Naive thymus-derived CD4-positive, alpha-beta T cell (primary cell): ENCODE measurements around the gene TATDN2. TPM values are rescaled to one million over a fixed set of nuclear protein-coding genes. Genes with fewer than 3 reads are reported as not detected.

Source experiments
- ATAC-seq: fragments of 150-1000 bp; cut with Tn5 transposase; 2 replicates; pipeline ENCODE4 v1.10.0; 2021; ENCODE audit warnings: mild to moderate bottlenecking, moderate library complexity
- CTCF ChIA-PET: fragments of 350-600 bp; sonication (Branson Sonifier 250); formaldehyde crosslinking; loops from one replicate; lab custom pipeline; 2021; ENCODE audit warnings: antibody characterized with exemption; lab: Charles Lee
- POLR2A ChIA-PET: fragments of 350-600 bp; sonication (Branson Sonifier 250); formaldehyde crosslinking; loops from one replicate; lab custom pipeline; 2021; ENCODE audit warnings: antibody characterized with exemption, inconsistent platforms; lab: Charles Lee
- DNase-seq, 9 donors: peaks; one replicate each; pipeline versions ENCODE4 v3.0.0 to v3.0.0-alpha.2; 2020 to 2022; ENCODE audit warnings: mixed read lengths in 1 of 9
- H3K27ac ChIP-seq: one replicate; pipeline ENCODE4 v1.7.0; 2013; ENCODE audit warnings: mild to moderate bottlenecking, low read depth, low read length, moderate library complexity
- H3K27me3 ChIP-seq, 2 donors: one replicate each; pipeline ENCODE4 v1.7.0; 2013; ENCODE audit warnings: low read length in 2 of 2, mild to moderate bottlenecking in 2 of 2, moderate library complexity in 2 of 2; ENCODE audit not compliant: control insufficient read depth in 2 of 2, insufficient read depth in 2 of 2
- H3K36me3 ChIP-seq, 3 experiments: 1 replicate in 2 of 3; 2 replicates in 1 of 3; pipeline ENCODE4 v1.7.0; 2013; ENCODE audit warnings: low read length in 3 of 3, mild to moderate bottlenecking in 3 of 3, moderate library complexity in 1 of 3; ENCODE audit not compliant: insufficient read depth in 3 of 3, control insufficient read depth in 2 of 3
- H3K4me1 ChIP-seq, 2 donors: one replicate each; pipeline ENCODE4 v1.7.0; 2013; ENCODE audit warnings: low read length in 2 of 2, mild to moderate bottlenecking in 2 of 2, moderate library complexity in 1 of 2; ENCODE audit not compliant: control insufficient read depth in 2 of 2, insufficient read depth in 2 of 2
- H3K4me3 ChIP-seq: 2 replicates; pipeline ENCODE4 v1.7.0; 2013; ENCODE audit warnings: mild to moderate bottlenecking, low read length
- H3K9me3 ChIP-seq, 3 experiments: 1 replicate in 2 of 3; 2 replicates in 1 of 3; pipeline ENCODE4 v1.7.0; 2013; ENCODE audit warnings: low read length in 3 of 3; ENCODE audit not compliant: control insufficient read depth in 2 of 3
- H3K27ac Mint-ChIP-seq, 9 donors: one replicate each; pipeline ENCODE4 v1.8.0; 2020 to 2022; ENCODE audit warnings: mixed read lengths in 9 of 9, mild to moderate bottlenecking in 8 of 9, moderate library complexity in 5 of 9, inconsistent platforms in 2 of 9
- H3K27me3 Mint-ChIP-seq, 5 donors: one replicate each; pipeline ENCODE4 v1.8.0; 2021 to 2022; ENCODE audit warnings: mixed read lengths in 5 of 5, mild to moderate bottlenecking in 1 of 5
- H3K36me3 Mint-ChIP-seq, 5 donors: one replicate each; pipeline ENCODE4 v1.8.0; 2020 to 2022; ENCODE audit warnings: mixed read lengths in 5 of 5, mild to moderate bottlenecking in 3 of 5, inconsistent platforms in 1 of 5
- H3K4me1 Mint-ChIP-seq, 7 donors: one replicate each; pipeline ENCODE4 v1.8.0; 2020 to 2022; ENCODE audit warnings: mixed read lengths in 7 of 7, mild to moderate bottlenecking in 3 of 7, inconsistent platforms in 1 of 7
- H3K4me3 Mint-ChIP-seq, 10 donors: one replicate each; pipeline ENCODE4 v1.8.0; 2020 to 2022; ENCODE audit warnings: mild to moderate bottlenecking in 10 of 10, mixed read lengths in 10 of 10, moderate library complexity in 6 of 10, inconsistent platforms in 2 of 10
- H3K9me3 Mint-ChIP-seq, 11 donors: one replicate each; pipeline ENCODE4 v1.8.0; 2020 to 2022; ENCODE audit warnings: mixed read lengths in 11 of 11, mild to moderate bottlenecking in 4 of 11, inconsistent platforms in 1 of 11, moderate library complexity in 1 of 11
- intact Hi-C, 2 donors: fragments of 100-400 bp; cut with micrococcal nuclease; formaldehyde crosslinking; loops; one replicate each; pipeline ENCODE4 v1.15.1; 2023
- polyA plus RNA-seq, 2 donors: library from polyadenylated mRNA; unstranded; fragments of 300-500 nt; fragmentation: Illumina TruSeq; gene quantifications; one replicate each; pipeline ENCODE4 v1.2.3, GENCODE V29; 2021
- total RNA-seq, 6 experiments: library from RNA in 5 of 6; stranded (reverse) in 5 of 6; gene quantifications; 1 replicate in 5 of 6; 2 replicates in 1 of 6; pipeline ENCODE4 v1.2.3 and lab custom pipeline; 2021 to 2026

TATDN2 gene
- total and polyA plus RNA-seq, 7 experiments from 2014 or later, result 12.9 to 88.8 (median 68.7) TPM

DNA sequence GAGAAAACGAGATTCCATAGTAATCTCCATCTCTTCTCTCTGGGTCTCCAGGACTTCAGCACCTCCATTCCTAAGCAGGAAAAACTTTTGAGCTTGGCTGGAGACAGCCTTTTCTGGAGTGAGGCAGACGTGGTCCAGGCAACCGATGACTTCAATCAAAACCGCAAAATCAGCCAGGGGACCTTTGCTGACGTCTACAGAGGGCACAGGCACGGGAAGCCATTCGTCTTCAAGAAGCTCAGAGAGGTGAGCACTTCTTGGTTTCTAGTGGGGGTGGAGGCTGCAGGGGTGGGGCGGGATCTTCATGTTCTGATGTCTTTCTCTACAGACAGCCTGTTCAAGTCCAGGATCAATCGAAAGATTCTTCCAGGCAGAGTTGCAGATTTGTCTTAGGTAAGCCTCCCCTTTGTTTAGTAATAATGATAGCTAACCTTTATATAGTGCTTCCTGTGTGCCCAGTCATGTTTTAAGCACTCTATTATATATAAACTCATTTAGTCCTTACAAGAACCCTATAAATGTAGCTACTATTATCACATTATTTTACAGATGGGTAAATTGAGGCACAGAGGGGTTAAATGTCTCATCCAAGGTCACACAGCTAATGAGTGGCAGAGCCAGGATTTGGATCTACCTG lies 35.0 kb upstream of the TATDN2 start:
- Histone ChIP-seq H3K27ac (no peak overlapping the region), H3K4me1 (no peaks in the 10 kb centered on the region), H3K36me3 (peaks cover 0 to 16% (median 0%) of the 10 kb centered on the region in 3 experiments), H3K4me3 (no peak overlapping the region), H3K27me3 (no peaks in the 10 kb centered on the region), H3K9me3 (no peaks in the 10 kb centered on the region)
- Mint-ChIP-seq H3K9me3 (peaks cover 0 to 7% (median 0%) of the 10 kb centered on the region in 11 donors), H3K4me1 (peaks cover 0 to 6% (median 0%) of the 10 kb centered on the region in 7 donors), H3K36me3 (peaks cover 6 to 38% (median 31%) of the 10 kb centered on the region in 5 donors), H3K27me3 (no peaks in the 10 kb centered on the region), H3K4me3 (no peak overlapping the region), H3K27ac (peak overlapping the region in 1 of 9 donors; percentile 62)
- ChIA-PET CTCF (interaction anchor here (1.1 to 1.3 kb wide), 3 partner anchors 19 to 20 kb away, joined by 3 read pairs; no protein-coding TSS in a partner anchor), POLR2A (interaction anchor here (0.6 to 1.8 kb wide), 5 partner anchors 10 to 73 kb away, joined by 3 to 6 read pairs (median 4); no protein-coding TSS in a partner anchor)
- ATAC-seq, result no peak
- DNase-seq, result no peak
- intact Hi-C loops, result no loop called here

DNA sequence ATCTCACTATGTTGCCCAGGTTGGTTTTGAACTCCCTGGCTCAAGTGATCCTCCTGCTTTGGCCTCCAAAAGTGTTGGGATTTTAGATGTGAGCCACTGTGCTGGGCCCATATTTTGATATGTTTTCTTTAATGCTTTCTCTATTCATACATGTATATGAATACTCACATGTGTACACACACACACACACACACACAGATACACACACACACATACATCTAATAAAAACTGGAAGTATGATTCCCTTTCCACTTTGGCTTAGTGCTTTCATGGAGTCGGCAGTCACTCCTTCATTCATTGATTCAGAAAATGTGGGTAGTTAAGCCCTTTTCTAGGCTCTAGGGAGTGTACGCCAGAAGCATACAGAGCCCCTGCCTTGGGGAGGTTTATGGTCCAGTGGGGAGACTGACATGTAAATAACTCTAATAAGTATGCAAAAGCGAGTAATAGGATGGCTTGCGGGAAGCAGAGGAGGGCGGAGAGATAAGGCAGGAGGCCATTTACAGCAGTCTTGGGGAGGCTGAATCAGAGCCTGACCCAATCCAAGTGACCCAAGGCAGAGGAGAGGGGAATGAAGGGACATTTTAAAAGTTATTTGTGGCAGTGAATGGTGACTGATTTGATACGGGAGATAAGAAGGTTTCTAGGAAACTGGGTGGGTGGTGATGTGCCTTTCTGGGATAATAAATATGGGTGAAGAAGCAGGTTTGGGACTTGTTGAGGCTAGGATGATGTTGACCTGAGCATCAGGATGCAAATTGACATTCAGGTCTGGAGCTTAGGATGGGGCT lies 32.5 kb upstream of the TATDN2 start:
- peak overlapping the region in 4 of 9 donors; percentile 7 to 70 (median 18) for H3K27ac Mint-ChIP-seq
- peaks cover 6 to 46% (median 31%) of the 10 kb centered on the region in 5 donors for H3K36me3 Mint-ChIP-seq
- intact Hi-C loops, result no loop called here
- DNase-seq (no peak), ATAC-seq (no peak)
- POLR2A ChIA-PET, result no interaction called here
- no peaks in the 10 kb centered on the region for H3K27me3 Mint-ChIP-seq
- CTCF ChIA-PET, result no interaction called here
- peaks cover 0 to 20% (median 0%) of the 10 kb centered on the region in 3 experiments for H3K36me3 ChIP-seq
- peaks cover 0 to 7% (median 0%) of the 10 kb centered on the region in 11 donors for H3K9me3 Mint-ChIP-seq
- no peaks in the 10 kb centered on the region for H3K27me3 ChIP-seq
- no peaks in the 10 kb centered on the region for H3K9me3 ChIP-seq
- no peak overlapping the region for H3K4me3 ChIP-seq
- peaks cover 0 to 2% of the 10 kb centered on the region in 2 donors for H3K4me1 ChIP-seq
- H3K27ac ChIP-seq, result no peak overlapping the region
- H3K4me1 Mint-ChIP-seq, result peaks cover 4 to 19% (median 8%) of the 10 kb centered on the region in 7 donors
- no peak overlapping the region for H3K4me3 Mint-ChIP-seq

DNA sequence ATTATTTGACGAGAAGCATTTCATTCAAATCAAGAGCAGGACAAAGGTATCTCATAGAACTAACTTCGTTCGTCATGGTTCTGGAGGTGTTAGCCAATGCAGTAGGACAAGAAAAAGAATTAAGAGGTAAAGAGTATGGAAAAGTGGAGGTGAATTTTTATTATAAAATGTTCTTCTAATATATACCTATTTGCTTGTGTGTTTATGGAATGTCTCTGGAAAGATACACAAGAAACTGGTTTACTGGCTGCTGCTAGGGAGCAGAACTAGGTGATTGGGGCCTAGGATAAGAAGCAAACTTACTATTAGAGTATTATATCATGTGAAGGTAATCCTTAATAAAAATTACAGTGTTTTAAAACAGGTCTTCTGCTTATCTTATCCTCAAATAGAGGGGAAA lies 30.9 kb upstream of the TATDN2 start:
- CTCF ChIA-PET, result no interaction called here

DNA sequence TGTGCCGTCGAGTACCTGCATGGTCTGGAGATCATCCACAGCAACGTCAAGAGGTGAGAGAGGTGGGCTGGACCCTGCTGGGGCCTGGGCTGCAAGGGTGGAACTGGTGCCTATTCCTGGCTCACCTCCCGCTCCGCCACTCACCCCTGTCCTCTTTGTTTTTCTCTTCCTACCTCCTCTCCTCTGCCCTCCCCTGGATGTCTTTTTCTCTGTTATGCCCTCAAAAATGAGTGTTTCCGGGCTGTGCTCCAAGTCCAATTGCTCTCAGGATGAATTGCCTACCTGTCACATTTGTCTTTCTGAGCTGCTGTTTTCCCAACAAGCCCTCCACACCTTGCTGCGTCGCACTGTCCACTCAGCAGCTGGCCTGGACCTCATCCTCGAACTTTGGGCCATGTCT lies 28.5 kb upstream of the TATDN2 start:
- Histone ChIP-seq H3K36me3 (peaks cover 0 to 21% (median 0%) of the 10 kb centered on the region in 3 experiments), H3K4me1 (peaks cover 10 to 12% of the 10 kb centered on the region in 2 donors), H3K4me3 (no peak overlapping the region), H3K9me3 (no peaks in the 10 kb centered on the region), H3K27ac (no peak overlapping the region), H3K27me3 (no peaks in the 10 kb centered on the region)
- Mint-ChIP-seq H3K9me3 (peaks cover 0 to 7% (median 0%) of the 10 kb centered on the region in 11 donors), H3K4me3 (no peak overlapping the region), H3K27me3 (no peaks in the 10 kb centered on the region), H3K4me1 (peaks cover 21 to 47% (median 29%) of the 10 kb centered on the region in 7 donors), H3K36me3 (peaks cover 6 to 54% (median 26%) of the 10 kb centered on the region in 5 donors), H3K27ac (peak overlapping the region in 6 of 9 donors; percentile 7 to 78 (median 27))
- POLR2A ChIA-PET, result interaction anchor here (1.3 to 1.4 kb wide), 3 partner anchors 21 to 25 kb away, joined by 4 to 5 read pairs (median 5); no protein-coding TSS in a partner anchor
- intact Hi-C loops, result no loop called here
- ATAC-seq, result no peak
- CTCF ChIA-PET, result interaction anchor here (1.0 to 1.1 kb wide), 2 partner anchors 25 to 74 kb away, joined by 3 to 4 read pairs; no protein-coding TSS in a partner anchor
- DNase-seq, result no peak

More for the DNA sequence above, 30.9 kb upstream of the TATDN2 start:
- Histone ChIP-seq H3K4me1 (peaks cover 0 to 4% of the 10 kb centered on the region in 2 donors), H3K27me3 (no peaks in the 10 kb centered on the region), H3K36me3 (peaks cover 0 to 23% (median 0%) of the 10 kb centered on the region in 3 experiments), H3K9me3 (no peaks in the 10 kb centered on the region), H3K27ac (no peak overlapping the region), H3K4me3 (no peak overlapping the region)
- Mint-ChIP-seq H3K36me3 (peaks cover 6 to 51% (median 28%) of the 10 kb centered on the region in 5 donors), H3K4me3 (no peak overlapping the region), H3K4me1 (peaks cover 6 to 30% (median 12%) of the 10 kb centered on the region in 7 donors), H3K9me3 (peaks cover 0 to 7% (median 0%) of the 10 kb centered on the region in 11 donors), H3K27ac (no peak overlapping the region), H3K27me3 (no peaks in the 10 kb centered on the region)
- ATAC-seq, result no peak
- no peak for DNase-seq
- POLR2A ChIA-PET, result no interaction called here
- intact Hi-C loops, result no loop called here

DNA sequence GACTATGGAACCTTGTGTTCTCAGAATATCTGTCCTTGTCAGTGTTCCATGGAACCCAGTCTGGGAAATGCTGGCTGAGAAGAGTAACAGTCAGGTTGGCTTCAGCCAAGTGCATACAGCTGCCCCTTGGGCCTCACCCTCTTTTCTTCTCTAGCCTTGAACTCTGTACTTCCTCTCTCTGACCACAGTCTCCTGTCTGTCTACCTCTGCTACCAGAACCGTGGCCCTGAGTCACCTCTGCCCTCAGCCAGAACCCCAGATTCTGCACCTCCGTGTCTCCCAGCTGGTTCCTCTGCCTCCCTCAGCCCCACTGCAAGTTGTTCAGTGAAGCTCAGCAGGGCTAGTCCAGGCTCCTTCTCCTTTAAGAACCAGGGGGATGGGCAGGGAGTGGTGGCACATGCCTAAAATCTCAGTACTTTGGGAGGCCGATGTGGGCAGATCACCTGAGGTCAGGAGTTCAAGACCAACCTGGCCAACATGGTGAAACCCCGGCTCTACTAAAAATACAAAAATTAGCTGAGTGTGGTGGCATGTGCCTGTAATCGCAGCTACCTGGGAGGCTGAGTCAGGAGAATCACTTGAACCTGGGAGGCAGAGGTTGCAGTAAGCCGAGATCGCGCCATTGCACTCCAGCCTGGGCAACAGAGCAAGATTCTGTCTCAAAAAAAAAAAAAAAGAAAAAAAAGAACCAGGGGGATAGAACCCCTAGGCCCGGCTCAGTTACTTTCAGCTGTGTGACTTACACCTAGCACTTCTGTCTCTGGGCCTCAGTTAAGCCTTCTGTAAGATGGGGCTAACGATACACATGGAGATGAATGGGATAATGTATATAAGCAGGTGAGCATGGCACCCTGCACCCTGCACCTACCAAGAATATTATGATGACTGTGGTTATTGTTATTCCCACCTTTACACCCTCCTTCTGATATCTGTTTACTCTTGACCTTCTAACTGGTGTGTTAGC lies 24.3 kb upstream of the TATDN2 start:
- Mint-ChIP-seq H3K4me3 (peak overlapping the region in 1 of 10 donors; percentile 85), H3K4me1 (peaks cover 37 to 75% (median 48%) of the 10 kb centered on the region in 7 donors)

More for the DNA sequence above, 24.3 kb upstream of the TATDN2 start:
- ATAC-seq (peak; percentile 69), DNase-seq (peak in 1 of 9 donors; percentile 41)
- peak overlapping the region in 7 of 9 donors; percentile 44 to 91 (median 62) for H3K27ac Mint-ChIP-seq
- ChIA-PET POLR2A (interaction anchor here (1.2 kb wide), 1 partner anchor 29 kb away, joined by 4 read pairs; no protein-coding TSS in a partner anchor), CTCF (interaction anchor here (0.8 to 1.9 kb wide), 6 partner anchors 18 to 59 kb away, joined by 3 to 4 read pairs (median 3); partner anchors contain the start of genes IRAK2 and TATDN2)
- H3K4me3 ChIP-seq, result no peak overlapping the region
- H3K4me1 ChIP-seq, result peaks cover 30% of the 10 kb centered on the region in 2 donors
- H3K27me3 Mint-ChIP-seq, result no peaks in the 10 kb centered on the region
- H3K36me3 Mint-ChIP-seq, result peaks cover 0 to 42% (median 8%) of the 10 kb centered on the region in 5 donors
- no peak overlapping the region for H3K27ac ChIP-seq
- H3K9me3 Mint-ChIP-seq, result peaks cover 0 to 2% (median 0%) of the 10 kb centered on the region in 11 donors
- H3K36me3 ChIP-seq, result peaks cover 0 to 8% (median 0%) of the 10 kb centered on the region in 3 experiments
- no peaks in the 10 kb centered on the region for H3K27me3 ChIP-seq
- H3K9me3 ChIP-seq, result no peaks in the 10 kb centered on the region
- intact Hi-C loops, result loop anchor here (1.0 to 2.0 kb wide), 3 partner anchors 25 to 291 kb away; partner anchors contain the start of genes CRELD1 (in 1 of the 2) and EMC3 (in 1 of the 2)
